Measurements from ENCODE around the gene CCL26.

Gene CCL26

DNA sequence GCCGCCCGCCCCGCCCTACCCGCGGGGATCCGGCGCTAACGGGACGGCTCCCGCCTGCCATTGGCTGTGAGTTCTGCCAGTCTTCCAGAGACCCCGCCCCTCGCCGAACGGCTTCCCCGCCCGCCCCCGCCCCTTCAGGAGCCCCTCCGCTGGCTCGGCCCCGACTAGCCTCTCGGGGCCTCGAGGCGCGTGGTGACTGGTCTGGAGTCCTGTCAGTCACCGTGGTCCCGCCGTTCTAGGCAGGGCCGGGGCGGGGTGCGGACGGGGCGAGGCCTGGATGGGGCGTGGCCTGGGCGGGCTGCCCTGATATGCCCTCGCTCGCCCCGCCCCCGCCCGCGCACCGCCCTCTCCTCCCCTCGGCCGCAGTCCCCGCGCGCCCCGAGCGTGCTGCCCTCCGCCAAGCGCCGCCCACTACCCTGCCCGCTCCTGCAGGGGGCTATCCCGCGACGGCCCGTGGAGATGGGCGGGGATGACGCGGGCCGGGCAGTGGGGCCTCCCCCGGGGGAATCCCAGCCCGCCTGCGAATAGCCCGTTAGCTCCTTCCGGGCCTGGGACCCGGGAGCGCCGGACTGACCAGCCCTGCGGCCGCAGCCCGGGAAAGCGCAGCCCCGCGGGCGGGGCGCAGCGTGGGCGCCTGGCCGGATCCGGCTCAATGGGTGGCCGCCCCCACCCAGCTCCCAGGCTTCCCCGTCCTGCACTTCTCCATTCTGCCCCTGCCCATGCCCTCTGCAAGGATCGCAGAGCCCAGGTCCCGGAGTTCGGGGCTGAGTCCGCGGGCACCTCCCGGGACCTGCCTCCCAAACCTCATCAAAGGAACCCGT is 32.8 kb downstream of the CCL26 start:
- POLR2A ChIA-PET: interaction anchor here (0.6 to 1.5 kb wide), 3 partner anchors 10 to 281 kb away, joined by 3 to 6 read pairs (median 4); no protein-coding TSS in a partner anchor
- H3K4me3 ChIP-seq (ENCODE audit: low read depth, low read length): peak overlapping the region; percentile 94
- CTCF ChIA-PET: interaction anchor here (0.9 to 1.0 kb wide), 2 partner anchors 16 to 23 kb away, joined by 3 read pairs; no protein-coding TSS in a partner anchor
- peak; percentile 90 for DNase-seq (ENCODE audit: low read depth, low spot score)
- TF ChIP-seq, protein P1, sequence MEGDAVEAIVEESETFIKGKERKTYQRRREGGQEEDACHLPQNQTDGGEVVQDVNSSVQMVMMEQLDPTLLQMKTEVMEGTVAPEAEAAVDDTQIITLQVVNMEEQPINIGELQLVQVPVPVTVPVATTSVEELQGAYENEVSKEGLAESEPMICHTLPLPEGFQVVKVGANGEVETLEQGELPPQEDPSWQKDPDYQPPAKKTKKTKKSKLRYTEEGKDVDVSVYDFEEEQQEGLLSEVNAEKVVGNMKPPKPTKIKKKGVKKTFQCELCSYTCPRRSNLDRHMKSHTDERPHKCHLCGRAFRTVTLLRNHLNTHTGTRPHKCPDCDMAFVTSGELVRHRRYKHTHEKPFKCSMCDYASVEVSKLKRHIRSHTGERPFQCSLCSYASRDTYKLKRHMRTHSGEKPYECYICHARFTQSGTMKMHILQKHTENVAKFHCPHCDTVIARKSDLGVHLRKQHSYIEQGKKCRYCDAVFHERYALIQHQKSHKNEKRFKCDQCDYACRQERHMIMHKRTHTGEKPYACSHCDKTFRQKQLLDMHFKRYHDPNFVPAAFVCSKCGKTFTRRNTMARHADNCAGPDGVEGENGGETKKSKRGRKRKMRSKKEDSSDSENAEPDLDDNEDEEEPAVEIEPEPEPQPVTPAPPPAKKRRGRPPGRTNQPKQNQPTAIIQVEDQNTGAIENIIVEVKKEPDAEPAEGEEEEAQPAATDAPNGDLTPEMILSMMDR (IDR thresholded peaks at IDR 0.05; ENCODE audit: insufficient read depth, low read length, missing control alignments): peak; percentile 5

DNA sequence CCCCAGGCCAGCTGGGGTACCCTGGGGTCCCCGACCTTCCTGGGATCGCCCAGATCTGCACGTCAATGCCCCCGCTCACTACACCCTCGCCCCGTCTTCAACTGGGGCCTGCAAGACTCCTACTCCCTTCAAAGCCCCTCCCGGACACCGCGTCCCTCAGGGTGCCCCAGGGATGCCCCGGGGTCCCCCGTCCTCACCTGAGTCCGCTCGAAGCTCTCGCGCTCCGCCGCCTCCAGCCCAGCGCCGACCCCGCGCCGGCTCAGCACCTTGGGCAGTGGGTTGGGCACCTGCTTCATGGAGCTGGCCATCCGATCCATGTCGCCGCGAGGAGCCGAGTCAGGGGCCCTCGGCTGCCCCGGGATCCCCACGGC is 33.4 kb downstream of the CCL26 start, which contains the start of gene HIP1:
Gene HIP1 (minus strand): TSS at position 338 of the 371 bp plus-strand sequence. CDS start 21 bp downstream, at position 317.
- peak within 1 kb of the TSS; percentile 94 for H3K4me3 ChIP-seq (ENCODE audit: low read depth, low read length)
- ChIA-PET POLR2A (interaction anchor here (0.9 kb wide), 1 partner anchor 26 kb away, joined by 4 read pairs; no protein-coding TSS in a partner anchor), CTCF (no interaction called here)
- DNase-seq (ENCODE audit: low read depth, low spot score): no peak
- TF ChIP-seq, protein P1 (IDR thresholded peaks at IDR 0.05; ENCODE audit: insufficient read depth, low read length, missing control alignments): no peak

DNA sequence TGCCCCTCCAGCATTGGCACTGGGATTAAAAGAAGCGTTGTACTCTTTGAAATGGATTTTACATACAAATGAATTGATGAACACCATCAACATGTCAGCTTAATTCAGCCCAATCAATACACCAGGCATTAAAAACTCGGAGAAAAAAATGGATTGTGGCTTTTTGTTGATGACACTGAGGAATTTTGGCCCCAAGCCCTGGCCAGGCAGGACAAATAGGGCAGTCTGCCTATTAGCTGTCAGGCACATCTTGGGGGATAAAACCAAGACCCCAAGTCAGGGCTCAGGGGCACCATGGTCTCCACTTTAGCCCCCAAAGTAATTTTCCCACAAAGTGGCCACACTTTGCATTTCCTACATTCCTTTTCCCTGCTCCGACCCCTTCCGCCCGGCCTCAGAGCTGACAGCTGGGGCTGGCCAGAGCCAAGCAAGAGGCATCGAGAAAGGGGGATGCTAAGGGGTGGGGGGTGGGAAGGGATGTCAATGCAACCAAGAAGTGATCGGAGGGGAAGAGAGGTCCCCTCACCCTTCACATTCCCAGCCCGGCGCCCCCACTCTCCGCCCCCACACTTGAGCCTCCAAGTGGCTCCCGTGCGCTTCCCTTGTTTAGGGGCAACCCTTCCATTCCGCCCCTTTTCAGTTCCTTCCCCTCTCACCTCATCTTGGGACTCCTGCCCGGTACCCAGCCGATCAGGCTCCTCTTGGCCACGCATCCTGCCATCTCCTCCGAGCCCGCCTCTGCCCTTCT is 34.0 kb downstream of the CCL26 start:
- ChIA-PET POLR2A (no interaction called here), CTCF (interaction anchor here (1.1 kb wide), 1 partner anchor 26 kb away, joined by 3 read pairs; no protein-coding TSS in a partner anchor)
- TF ChIP-seq, protein P1 (IDR thresholded peaks at IDR 0.05; ENCODE audit: insufficient read depth, low read length, missing control alignments): no peak
- peak overlapping the region; percentile 94 for H3K4me3 ChIP-seq (ENCODE audit: low read depth, low read length)
- no peak for DNase-seq (ENCODE audit: low read depth, low spot score)

DNA sequence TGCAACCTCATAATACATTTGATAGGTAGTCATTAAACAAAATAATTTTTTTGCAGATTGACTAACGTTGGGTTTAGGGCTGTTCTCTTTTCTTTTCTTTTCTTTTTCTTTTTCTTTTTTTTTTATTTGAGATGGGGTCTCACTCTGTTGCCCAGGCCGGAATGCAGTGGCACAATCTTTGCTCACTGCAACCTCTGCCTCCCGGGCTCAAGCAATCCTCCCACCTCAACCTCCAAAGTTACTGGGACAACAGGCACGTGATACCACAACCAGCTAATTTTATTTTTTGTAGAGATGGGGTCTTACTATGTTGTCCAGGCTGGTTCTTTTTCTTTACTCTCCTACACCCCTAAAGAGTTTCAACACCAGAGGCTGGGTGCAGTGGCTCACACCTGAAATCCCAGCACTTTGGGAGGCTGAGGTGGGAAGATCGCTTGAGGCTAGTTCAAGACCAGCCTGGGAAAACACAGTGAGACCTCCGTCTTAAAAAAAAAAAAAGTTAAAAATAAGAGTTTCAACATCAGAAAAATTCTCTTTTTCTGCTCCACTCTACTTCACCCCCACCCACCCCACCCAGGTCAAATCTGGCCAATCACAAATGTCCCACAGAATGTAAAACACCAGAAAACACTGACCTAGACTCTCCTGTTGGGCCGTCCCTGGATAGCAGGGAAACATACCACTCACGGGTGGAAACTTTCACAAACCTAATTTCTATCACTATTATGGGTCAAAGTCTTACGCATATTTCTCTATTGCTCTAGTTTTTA is 36.2 kb downstream of the CCL26 start:
- ChIA-PET POLR2A (no interaction called here), CTCF (interaction anchor here (1.0 kb wide), 1 partner anchor 27 kb away, joined by 3 read pairs; no protein-coding TSS in a partner anchor)
- DNase-seq (ENCODE audit: low read depth, low spot score): no peak
- no peak overlapping the region for H3K4me3 ChIP-seq (ENCODE audit: low read depth, low read length)
- TF ChIP-seq, protein P1 (IDR thresholded peaks at IDR 0.05; ENCODE audit: insufficient read depth, low read length, missing control alignments): no peak

- TF ChIP-seq, protein P1 (IDR thresholded peaks at IDR 0.05; ENCODE audit: insufficient read depth, low read length, missing control alignments): no peak
These were observed 37.2 kb downstream of the CCL26 start for GRCh38 chr7:75734586-75735458.

More at GRCh38 chr7:75734586-75735458, 37.2 kb downstream of the CCL26 start:
- no peak overlapping the region for H3K4me3 ChIP-seq (ENCODE audit: low read depth, low read length)
- no peak for DNase-seq (ENCODE audit: low read depth, low spot score)
- POLR2A ChIA-PET: no interaction called here
- CTCF ChIA-PET: interaction anchor here (1.0 kb wide), 2 partner anchors 27 kb away, joined by 3 to 5 read pairs; no protein-coding TSS in a partner anchor

All from AG04449 (cell line).